ENCODE data around the gene SOX6.

DNA sequence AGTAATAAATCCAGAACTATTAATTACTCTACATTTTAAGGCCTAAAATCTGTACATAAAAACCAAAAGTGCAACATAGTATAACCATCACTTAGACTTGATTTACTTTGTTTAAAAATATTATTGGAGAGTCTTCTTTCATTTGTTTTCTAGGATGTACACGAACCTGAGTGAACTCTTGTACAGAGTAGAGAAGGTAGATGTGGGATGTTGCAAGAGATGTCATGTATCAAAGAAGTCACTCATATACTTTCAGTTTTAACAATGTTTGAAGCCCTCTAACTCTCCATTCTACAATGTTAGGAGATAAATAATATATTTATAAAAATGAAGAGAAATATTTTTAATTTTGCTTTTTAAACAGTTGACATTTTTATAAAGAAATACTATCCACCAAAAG is 38.6 kb downstream of the SOX6 start:
- TF ChIP-seq, protein P1, sequence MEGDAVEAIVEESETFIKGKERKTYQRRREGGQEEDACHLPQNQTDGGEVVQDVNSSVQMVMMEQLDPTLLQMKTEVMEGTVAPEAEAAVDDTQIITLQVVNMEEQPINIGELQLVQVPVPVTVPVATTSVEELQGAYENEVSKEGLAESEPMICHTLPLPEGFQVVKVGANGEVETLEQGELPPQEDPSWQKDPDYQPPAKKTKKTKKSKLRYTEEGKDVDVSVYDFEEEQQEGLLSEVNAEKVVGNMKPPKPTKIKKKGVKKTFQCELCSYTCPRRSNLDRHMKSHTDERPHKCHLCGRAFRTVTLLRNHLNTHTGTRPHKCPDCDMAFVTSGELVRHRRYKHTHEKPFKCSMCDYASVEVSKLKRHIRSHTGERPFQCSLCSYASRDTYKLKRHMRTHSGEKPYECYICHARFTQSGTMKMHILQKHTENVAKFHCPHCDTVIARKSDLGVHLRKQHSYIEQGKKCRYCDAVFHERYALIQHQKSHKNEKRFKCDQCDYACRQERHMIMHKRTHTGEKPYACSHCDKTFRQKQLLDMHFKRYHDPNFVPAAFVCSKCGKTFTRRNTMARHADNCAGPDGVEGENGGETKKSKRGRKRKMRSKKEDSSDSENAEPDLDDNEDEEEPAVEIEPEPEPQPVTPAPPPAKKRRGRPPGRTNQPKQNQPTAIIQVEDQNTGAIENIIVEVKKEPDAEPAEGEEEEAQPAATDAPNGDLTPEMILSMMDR (IDR thresholded peaks at IDR 0.05; ENCODE audit: low read length) = no peak
- no peak for TF ChIP-seq EZH2 (optimal IDR thresholded peaks at IDR 0.05; ENCODE audit: low read depth, low read length)

Data from MM.1S (cell line).